Kidney glomerular epithelial cell (primary cell): ENCODE results near the gene CDK19.
"Not testable (repeated sequence)": the region's sequence is repeated elsewhere in the genome, so short reads cannot be mapped to it uniquely, and the experiment has no call there.

Source experiments
- DNase-seq: peaks from one replicate; lab custom pipeline; 2025; lab: John Stamatoyannopoulos, UW

CDK19 gene

DNA sequence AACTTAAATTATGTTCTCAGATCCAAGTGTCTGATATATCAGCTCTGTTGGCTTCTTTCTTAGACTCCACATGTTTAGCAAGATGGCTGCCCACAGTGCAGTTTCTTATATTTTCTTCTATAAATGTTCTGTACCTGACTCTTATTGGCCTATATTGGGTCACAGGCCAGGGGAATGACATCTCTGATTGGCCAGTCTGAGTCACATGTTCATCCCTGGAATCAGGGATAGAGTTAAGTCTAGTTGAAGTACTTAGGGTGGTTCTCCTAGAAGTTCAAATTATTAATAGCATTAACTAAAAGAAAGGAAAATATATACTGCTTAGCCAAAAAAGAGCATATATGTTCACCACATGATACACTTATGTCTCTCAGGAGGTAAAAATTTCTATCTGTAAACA is 233.6 kb downstream of the CDK19 start:
- DNase-seq, result no peak

GRCh38 chr6:110577596-110578167 is 237.6 kb downstream of the CDK19 start:
- DNase-seq, result not testable (repeated sequence)

DNA sequence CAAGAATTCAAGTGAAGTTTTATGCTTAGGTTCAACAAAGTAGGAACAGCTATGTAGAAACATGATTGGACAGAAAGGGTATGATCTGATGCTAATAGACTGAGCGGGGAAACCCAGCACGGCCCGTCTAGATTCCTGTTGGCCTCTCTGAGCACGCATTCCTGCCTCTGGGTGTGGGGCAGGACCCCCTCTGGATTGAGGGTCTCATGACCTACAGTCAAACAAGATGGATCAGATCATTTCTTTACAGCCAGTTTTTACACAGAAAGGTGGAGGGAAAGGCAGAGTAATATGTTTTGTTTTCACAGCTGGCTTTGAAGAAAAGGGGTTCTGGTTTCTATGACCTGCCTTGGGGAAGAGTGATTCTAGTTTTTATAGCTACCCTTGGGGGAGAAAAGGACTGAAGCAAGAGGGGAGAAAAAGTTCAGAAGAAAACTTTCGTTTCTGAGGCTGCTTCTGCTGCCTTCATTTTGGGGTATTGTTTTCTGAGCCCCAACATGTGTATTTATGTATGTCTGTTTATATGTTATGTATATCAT is 239.3 kb downstream of the CDK19 start:
- no peak for DNase-seq

DNA sequence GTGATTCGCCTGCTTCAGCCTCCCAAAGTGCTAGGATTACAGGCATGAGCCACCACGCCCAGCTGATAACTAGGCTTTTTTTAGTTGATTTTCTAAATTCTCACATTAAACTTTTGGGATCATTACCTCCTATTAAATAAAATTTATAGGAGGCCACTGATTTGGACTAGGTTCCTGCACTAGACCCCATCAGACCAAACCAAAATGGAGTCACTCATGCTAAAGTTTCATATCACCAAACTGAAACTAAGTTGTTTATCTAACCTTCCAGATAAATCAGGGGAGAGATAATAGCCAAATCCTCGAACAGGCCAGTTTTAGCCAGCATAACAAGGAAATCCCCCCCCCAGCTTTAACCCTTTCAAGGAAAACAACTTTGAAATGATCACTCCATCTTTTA is 240.5 kb downstream of the CDK19 start:
- no peak for DNase-seq

- DNase-seq, result no peak
These were observed 241.7 kb downstream of the CDK19 start for GRCh38 chr6:110573537-110573936.

- no peak for DNase-seq
These were observed 242.1 kb downstream of the CDK19 start for GRCh38 chr6:110573136-110573535.

DNA sequence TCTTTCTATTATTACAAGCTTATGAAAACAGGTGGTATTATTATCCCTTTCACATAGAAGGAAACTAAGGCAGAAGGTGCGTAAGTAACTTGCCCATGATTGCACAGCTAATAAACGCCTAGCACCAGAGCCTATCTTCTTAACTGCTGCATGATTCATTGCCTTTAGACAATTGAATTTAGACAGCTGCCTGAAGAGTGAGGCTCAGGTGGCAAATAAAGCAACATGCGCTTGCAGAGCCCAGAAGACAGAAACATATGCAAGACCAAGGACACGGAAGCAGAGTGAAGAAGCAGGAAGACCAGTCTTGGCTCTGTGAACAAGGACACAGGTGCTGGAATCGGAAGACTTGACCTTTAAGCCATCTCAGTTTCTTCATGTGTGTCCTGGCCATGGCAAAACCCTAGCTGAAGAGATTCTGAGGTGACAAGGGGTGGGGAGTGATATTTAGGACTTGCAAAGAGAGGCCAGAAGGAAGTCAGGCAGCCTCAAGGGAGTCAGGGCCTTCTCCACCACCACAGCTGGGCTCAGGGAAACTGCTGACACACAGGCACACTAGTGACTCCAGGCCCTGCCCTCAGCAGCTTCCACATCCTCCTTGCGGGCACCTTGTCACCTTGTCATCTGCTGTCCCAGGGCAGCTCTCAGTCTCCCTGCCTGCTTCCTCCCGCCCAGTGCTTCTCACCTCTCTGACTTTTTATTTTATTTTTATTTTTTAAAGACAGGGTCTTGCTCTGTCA is 247.1 kb downstream of the CDK19 start:
- no peak for DNase-seq

DNA sequence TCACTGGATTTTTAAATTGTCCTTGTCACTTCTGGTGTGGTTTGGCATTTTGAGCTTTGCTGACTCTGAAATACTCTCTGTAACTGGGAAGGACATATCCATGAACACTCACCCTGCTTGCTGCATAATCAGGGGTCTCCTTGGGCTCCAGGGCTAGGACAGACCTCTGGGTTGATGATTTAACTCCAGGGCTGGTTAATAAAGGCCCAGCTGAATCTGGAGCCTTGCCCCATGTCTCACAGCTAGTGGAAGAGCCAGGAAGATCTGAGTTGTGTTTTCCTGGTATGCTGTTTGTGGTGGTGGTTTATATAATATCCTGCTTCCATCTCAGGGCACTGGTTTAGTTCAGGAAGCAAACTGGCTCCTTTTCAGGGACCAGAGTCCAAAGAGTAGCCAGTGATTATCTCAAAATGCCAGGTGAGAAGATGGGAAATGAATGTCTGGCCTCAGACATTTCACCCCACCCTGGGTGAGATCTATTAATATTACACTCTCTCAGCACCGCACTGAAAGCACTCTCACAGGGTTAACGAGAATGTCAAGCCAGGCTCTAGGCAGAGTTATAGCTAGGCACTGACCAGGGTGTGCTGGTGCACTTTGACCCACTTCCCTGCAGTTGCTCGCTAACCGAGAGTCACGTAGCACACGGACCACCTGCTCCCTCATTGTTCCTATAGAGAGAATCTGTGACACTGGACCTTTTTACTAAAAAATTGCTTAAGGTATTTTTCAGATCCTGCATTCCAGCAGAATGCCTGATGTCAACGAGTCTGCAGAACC is 248.7 kb downstream of the CDK19 start:
- no peak for DNase-seq

DNA sequence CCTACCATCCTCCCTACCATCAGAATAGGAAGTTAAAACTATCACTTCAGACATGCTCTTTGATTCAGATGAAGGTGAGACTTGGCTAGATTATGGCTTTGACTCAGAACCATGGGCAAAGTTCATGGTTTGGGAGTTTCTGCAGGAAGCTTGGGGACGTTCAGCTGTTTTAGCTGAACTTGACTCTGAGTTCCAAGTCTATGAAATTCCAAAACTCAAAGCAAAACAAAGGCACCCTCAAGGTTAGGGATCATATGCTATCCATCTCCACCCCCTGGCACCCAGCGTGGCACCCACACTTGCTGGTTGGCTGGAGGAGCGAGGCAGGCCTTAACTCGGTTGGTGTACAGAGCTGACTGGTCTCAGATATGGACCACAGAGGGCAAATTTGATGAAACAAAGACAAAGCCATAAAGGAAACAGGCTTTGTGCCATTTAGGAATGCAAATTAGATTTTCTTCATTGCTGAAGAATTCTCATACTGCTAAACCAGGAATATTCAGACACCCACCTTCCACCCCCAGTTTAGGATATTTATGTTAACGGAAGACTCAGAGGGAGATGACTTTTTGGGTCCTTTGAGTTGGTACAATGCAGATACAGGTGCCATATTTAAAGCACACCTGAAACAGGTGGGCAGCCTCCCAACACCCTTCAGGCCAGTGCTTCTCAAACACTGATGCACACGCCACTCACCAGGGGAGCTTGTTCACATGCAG is 250.4 kb downstream of the CDK19 start:
- no peak for DNase-seq

DNA sequence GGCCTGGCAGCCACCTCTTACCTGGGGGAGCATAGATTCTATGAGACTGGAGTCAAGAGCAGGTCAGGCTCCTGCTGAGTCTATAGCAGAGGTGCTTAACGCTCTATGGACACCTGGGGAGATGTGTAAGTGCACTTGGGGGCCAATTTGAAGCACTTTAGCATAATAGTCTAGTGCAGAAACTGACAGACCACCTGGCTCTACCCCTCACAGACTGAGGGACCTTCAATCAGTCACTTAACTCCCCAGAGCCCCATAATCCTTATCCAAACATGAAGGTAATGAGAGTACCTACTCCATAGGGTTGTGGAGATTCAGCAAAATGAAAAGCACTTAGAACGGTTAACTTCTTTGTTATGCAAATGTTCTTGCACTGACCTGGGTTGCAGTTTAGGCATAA is 251.6 kb downstream of the CDK19 start:
- DNase-seq, result no peak

DNA sequence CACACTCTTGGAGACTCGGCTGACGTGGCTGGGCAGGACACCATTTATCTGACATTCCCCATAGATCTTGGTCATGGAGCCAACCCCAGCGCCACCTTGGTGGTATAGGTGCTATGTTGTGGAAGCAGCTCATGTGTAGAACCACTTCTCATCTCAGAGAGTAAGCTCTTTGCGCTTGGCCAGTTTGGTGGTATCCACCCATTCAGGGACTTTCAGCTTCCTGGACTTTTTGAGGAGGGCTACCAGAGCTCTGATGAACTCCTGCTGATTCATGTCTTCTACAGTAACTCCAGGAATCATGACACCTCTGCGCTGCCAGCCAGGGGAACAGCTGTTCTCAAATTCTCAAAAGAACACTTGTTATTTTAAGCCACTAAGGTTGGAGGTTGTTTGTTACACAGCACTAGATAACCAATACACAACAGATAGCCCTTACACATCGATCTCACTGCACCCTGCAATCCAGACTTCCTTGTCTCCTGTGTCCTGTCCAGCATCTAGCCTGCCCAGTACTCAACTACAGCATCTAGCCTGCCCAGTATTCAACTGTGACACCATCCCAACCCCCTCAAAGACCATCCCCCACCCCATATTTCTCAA is 252.9 kb downstream of the CDK19 start:
- no peak for DNase-seq

DNA sequence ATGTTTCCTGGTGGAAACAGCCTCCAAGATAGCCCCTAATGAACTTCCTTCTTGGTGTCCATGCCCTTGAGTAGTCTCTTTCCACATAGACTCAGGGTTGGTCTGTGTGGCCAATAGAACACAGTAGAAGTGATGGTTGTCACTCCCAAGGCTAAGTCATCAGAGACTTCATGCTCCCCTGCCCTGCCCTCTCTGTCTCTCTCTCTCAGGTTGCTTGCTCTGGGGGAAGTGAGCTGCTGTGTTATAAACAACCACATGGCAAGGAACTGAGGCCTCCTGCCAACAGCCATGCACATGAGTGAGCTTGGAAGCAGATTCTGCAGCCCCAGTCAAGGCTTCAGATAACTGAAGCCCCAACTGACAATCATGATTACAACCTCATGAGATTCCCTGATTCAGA is 253.6 kb downstream of the CDK19 start:
- DNase-seq, result no peak

GRCh38 chr6:110561008-110561396 is 254.3 kb downstream of the CDK19 start:
- DNase-seq, result no peak

GRCh38 chr6:110560239-110561007 is 254.8 kb downstream of the CDK19 start:
- no peak for DNase-seq
